Activated CD8-positive, alpha-beta memory T cell treated with anti-CD3 and anti-CD28 coated beads, Interleukin-2, amount 10 ng/mL, durations not matched to agents 7 days and 5 days (primary cell): ENCODE data around the gene ATRNL1. TPM values are rescaled to one million over a fixed set of nuclear protein-coding genes. Genes with fewer than 3 reads are reported as not detected.
"Not testable (repeated sequence)": the region's sequence is repeated elsewhere in the genome, so short reads cannot be mapped to it uniquely, and the experiment has no call there.

ENCODE experiments used
- ATAC-seq: fragments of 150-1000 bp; cut with Tn5 transposase; one replicate; pipeline ENCODE4 v1.10.0; 2021; ENCODE audit warnings: moderate library complexity
- CTCF ChIA-PET: fragments of 350-600 bp; sonication (Branson Sonifier 250); formaldehyde crosslinking; loops from one replicate; lab custom pipeline; 2021; ENCODE audit warnings: antibody characterized with exemption; lab: Charles Lee
- DNase-seq: peaks from one replicate; pipeline ENCODE4 v3.0.0-alpha.2; 2020
- H3K27ac Mint-ChIP-seq: one replicate; pipeline ENCODE4 v1.8.0; 2021; ENCODE audit warnings: mild to moderate bottlenecking, mixed read lengths
- H3K27me3 Mint-ChIP-seq: one replicate; pipeline ENCODE4 v1.8.0; 2021; ENCODE audit warnings: mixed read lengths
- H3K36me3 Mint-ChIP-seq: one replicate; pipeline ENCODE4 v1.8.0; 2021; ENCODE audit warnings: mild to moderate bottlenecking, mixed read lengths
- H3K4me1 Mint-ChIP-seq: one replicate; pipeline ENCODE4 v1.8.0; 2021; ENCODE audit warnings: mixed read lengths
- H3K4me3 Mint-ChIP-seq: one replicate; pipeline ENCODE4 v1.8.0; 2021; ENCODE audit warnings: mild to moderate bottlenecking, moderate library complexity, mixed read lengths
- H3K9me3 Mint-ChIP-seq: one replicate; pipeline ENCODE4 v1.8.0; 2022; ENCODE audit warnings: low read depth, mixed read lengths
- total RNA-seq, 2 experiments: library from RNA; stranded (reverse); gene quantifications; one replicate each; pipeline ENCODE4 v1.2.3, GENCODE V29; 2021

ATRNL1 gene
- total RNA-seq, 2 experiments from 2014 or later = 0.35 to 0.87 TPM

GRCh38 chr10:115417585-115418265, 324.6 kb downstream of the ATRNL1 start:
- Mint-ChIP-seq H3K9me3 (peaks cover 8% of the 10 kb centered on the region), H3K4me1 (no peaks in the 10 kb centered on the region), H3K27me3 (no peaks in the 10 kb centered on the region), H3K4me3 (no peak overlapping the region), H3K36me3 (no peaks in the 10 kb centered on the region), H3K27ac (no peak overlapping the region)
- DNase-seq = no peak
- no peak for ATAC-seq
- CTCF ChIA-PET = no interaction called here

- DNase-seq = no peak
- Mint-ChIP-seq H3K4me1 (no peaks in the 10 kb centered on the region), H3K27ac (no peak overlapping the region), H3K36me3 (no peaks in the 10 kb centered on the region), H3K4me3 (no peak overlapping the region), H3K9me3 (peaks cover 7% of the 10 kb centered on the region), H3K27me3 (no peaks in the 10 kb centered on the region)
- CTCF ChIA-PET = no interaction called here
- no peak for ATAC-seq
These were observed 329.5 kb downstream of the ATRNL1 start for GRCh38 chr10:115422624-115423023.

DNA sequence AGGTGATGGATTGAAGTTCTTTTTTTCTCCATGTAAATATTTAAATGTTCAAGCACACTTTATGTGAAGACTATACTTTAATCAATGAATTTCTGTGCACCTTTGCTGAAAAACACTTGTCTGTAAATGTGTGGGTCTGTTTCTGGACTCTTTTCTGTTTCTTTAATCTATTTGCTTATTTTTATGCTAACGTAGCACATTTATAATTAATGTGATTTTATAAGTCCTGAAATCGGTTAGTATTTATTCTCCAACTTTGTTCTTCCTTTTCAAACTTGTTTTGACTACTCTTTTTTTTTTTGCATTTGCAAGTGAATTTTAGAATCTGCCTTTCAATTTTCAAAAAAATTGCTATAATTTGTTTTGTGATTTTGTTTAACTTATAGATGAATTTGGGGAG, 334.4 kb downstream of the ATRNL1 start:
- H3K4me1 Mint-ChIP-seq = no peaks in the 10 kb centered on the region
- no peak for DNase-seq
- no peak overlapping the region for H3K27ac Mint-ChIP-seq
- ATAC-seq = no peak
- H3K9me3 Mint-ChIP-seq = no peaks in the 10 kb centered on the region
- no peaks in the 10 kb centered on the region for H3K36me3 Mint-ChIP-seq
- CTCF ChIA-PET = no interaction called here
- H3K4me3 Mint-ChIP-seq = no peak overlapping the region
- H3K27me3 Mint-ChIP-seq = no peaks in the 10 kb centered on the region

DNA sequence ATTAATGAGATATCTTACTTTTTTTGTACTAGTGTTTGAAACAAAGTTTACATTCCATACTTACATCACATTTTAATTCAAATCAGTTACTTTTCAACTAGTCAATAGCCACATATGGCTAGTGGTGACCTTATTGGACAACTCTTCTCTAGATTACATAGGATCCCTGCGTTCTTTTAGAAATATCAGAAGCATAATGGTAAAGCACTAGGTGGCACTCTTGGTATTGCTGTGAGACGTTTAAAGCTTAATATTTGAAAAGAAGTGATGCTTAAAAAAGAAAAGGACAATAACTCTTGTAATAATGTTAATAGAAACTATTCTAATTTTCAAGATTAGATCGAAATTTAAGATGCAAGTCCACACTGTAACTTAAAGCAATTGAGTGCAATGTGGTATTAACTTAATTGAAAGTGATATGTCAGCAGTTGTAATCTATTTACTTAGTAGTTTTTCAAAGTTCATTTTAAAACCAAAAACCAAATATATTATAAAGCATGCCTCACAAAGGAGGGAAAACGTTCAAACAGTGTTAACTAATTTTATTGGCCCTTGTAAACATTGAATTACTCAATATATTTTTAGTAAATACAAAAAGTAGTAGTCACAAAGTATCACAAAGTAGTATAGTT, 339.1 kb downstream of the ATRNL1 start:
- DNase-seq (no peak), ATAC-seq (no peak)
- Mint-ChIP-seq H3K36me3 (no peaks in the 10 kb centered on the region), H3K4me3 (no peak overlapping the region), H3K4me1 (no peaks in the 10 kb centered on the region), H3K27ac (no peak overlapping the region), H3K27me3 (no peaks in the 10 kb centered on the region), H3K9me3 (peaks cover 4% of the 10 kb centered on the region)
- CTCF ChIA-PET = interaction anchor here (0.6 kb wide), 1 partner anchor 1230 kb away, joined by 3 read pairs; no protein-coding TSS in a partner anchor

DNA sequence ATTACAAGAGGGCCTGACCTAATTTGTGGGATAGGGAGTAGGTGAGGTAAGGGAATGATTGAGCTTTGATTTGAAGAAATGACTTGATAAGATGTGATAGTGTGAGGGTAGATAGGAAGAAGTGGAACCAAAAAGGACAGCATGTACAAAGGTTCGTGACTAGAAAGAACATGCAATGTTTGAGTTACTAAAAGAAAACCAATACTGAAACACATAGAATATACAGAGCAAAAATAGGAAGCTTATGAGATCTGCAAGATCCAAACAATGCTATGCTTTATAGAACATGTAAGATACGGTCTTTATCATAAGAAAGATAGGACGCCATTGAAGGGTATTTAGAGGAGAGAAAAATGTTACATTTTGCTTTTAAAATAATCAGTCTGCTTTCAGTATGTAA, 343.8 kb downstream of the ATRNL1 start:
- no peak overlapping the region for H3K27ac Mint-ChIP-seq

DNA sequence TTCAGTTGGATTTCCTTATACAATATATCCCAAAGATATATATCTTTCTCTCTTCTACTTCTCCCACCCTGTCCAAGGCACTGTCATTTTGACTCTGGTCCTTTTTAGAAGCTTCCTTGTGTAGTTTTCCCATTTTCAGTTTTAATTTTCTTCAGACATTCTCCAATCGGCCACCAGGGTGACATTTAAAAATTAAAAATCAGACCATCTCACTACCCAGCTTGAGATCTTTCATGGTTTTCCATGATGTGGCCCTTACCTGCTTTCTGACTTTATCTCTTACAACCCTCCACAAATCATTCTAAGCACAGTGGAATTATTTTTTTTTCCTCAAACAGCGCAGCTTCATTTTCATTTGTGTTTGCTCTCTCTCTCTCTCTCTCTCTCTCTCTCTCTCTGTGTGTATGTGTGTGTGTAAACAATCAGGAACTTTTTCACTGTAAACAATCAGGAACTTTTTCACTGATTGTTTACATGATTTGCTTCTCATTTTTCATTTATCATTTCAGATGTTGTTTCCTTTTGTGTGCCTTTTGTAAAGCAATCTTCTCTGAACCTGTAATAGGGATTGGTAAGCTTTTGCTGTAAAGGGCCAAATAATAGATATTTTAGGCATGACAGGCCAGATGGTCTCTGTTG, 348.9 kb downstream of the ATRNL1 start:
- peaks cover 1% of the 10 kb centered on the region for H3K9me3 Mint-ChIP-seq
- ATAC-seq (no peak), DNase-seq (no peak)
- CTCF ChIA-PET = no interaction called here
- no peaks in the 10 kb centered on the region for H3K4me1 Mint-ChIP-seq
- no peak overlapping the region for H3K27ac Mint-ChIP-seq
- H3K4me3 Mint-ChIP-seq = no peak overlapping the region
- no peaks in the 10 kb centered on the region for H3K27me3 Mint-ChIP-seq
- no peaks in the 10 kb centered on the region for H3K36me3 Mint-ChIP-seq

More for the DNA sequence above, 343.8 kb downstream of the ATRNL1 start:
- DNase-seq = no peak
- Mint-ChIP-seq H3K9me3 (peaks cover 4% of the 10 kb centered on the region), H3K4me1 (no peaks in the 10 kb centered on the region), H3K4me3 (no peak overlapping the region), H3K27me3 (no peaks in the 10 kb centered on the region), H3K36me3 (no peaks in the 10 kb centered on the region)
- CTCF ChIA-PET = no interaction called here
- no peak for ATAC-seq

DNA sequence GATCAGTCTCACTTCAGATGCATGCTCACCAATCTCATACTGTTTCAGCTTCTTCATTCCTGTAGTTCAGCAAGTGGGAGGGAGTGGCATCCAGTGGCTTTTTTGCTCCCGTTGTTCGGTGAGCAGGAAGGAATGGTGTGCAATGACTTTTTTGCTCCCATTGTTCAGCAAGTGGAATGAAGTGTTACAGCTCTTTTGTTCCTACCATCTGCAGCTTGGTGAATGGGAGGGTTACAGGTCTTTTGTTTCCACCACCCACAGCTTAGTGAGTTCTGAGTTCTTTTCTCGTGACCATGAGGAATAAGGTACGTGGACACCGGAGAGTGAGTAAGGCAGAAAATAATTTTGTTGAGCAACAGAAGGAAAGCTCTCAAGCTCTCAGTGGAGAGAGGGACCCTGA, 363.6 kb downstream of the ATRNL1 start:
- Mint-ChIP-seq H3K27me3 (no peaks in the 10 kb centered on the region), H3K27ac (no peak overlapping the region), H3K36me3 (no peaks in the 10 kb centered on the region), H3K4me3 (no peak overlapping the region), H3K9me3 (peaks cover 5% of the 10 kb centered on the region), H3K4me1 (no peaks in the 10 kb centered on the region)
- CTCF ChIA-PET = no interaction called here
- no peak for DNase-seq
- no peak for ATAC-seq

GRCh38 chr10:115483294-115483693, 390.1 kb downstream of the ATRNL1 start:
- no peaks in the 10 kb centered on the region for H3K4me1 Mint-ChIP-seq
- CTCF ChIA-PET = no interaction called here

DNA sequence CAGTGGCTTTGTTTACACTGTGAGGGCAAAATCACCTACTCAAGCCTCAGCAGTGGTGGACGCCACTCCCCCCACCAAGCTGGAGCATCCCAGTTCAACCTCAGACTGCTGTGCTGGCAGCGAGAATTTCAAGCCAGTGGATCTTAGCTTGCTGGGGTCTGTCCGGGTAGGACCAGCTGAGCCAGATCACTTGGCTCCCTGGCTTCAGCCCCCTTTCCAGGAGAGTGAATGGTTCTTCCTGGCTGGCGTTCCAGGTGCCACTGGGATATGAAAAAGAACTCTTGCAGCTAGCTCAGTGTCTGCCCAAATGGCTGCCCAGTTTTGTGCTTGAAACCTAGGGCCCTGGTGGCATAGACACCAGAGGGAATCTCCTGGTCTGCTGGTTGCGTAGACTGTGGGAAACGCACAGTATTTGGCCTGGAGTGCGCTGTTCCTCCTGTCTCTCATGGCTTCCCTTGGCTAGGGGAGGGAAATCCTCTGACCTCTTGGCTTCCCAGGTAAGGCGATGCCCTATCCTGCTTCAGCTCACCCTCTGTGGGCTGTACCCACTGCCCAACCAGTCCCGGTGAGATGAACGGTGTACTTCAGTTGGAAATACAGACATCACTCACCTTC, 398.5 kb downstream of the ATRNL1 start:
- Mint-ChIP-seq H3K27me3 (no peaks in the 10 kb centered on the region), H3K9me3 (no peaks in the 10 kb centered on the region), H3K4me1 (no peaks in the 10 kb centered on the region), H3K36me3 (no peaks in the 10 kb centered on the region), H3K27ac (no peak overlapping the region), H3K4me3 (no peak overlapping the region)
- DNase-seq (no peak), ATAC-seq (no peak)
- CTCF ChIA-PET = interaction anchor here (0.5 kb wide), 1 partner anchor 161 kb away, joined by 3 read pairs; no protein-coding TSS in a partner anchor

More at GRCh38 chr10:115483294-115483693, 390.1 kb downstream of the ATRNL1 start:
- no peaks in the 10 kb centered on the region for H3K27me3 Mint-ChIP-seq
- no peaks in the 10 kb centered on the region for H3K36me3 Mint-ChIP-seq
- H3K27ac Mint-ChIP-seq = no peak overlapping the region
- no peak overlapping the region for H3K4me3 Mint-ChIP-seq
- no peaks in the 10 kb centered on the region for H3K9me3 Mint-ChIP-seq
- no peak for ATAC-seq
- no peak for DNase-seq

- no peak for ATAC-seq
- no peaks in the 10 kb centered on the region for H3K4me1 Mint-ChIP-seq
- CTCF ChIA-PET = no interaction called here
These were observed 410.4 kb downstream of the ATRNL1 start for GRCh38 chr10:115503546-115503945.

DNA sequence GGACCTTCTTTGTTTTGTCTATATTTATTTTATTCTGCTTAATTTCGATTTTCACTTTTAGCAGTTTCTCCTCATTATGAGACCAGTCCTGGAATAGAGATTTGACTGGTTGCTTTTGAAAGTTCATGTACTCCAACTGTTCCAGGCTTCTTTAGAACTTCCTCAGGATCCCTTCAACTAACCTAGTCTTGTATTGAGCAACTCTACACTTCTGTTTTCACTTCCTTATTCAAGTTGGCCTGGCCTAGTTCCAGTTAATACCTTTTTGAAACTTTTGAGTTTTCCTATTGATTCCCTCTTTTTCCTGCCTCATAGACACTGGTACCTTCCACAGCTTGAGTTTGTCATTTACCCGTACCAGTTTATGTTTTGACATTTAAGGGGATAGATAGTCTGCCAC, 421.7 kb downstream of the ATRNL1 start:
- CTCF ChIA-PET = no interaction called here
- H3K4me3 Mint-ChIP-seq = no peak overlapping the region
- no peaks in the 10 kb centered on the region for H3K36me3 Mint-ChIP-seq
- DNase-seq (no peak), ATAC-seq (no peak)
- H3K27me3 Mint-ChIP-seq = no peaks in the 10 kb centered on the region
- peaks cover 8% of the 10 kb centered on the region for H3K9me3 Mint-ChIP-seq
- H3K27ac Mint-ChIP-seq = no peak overlapping the region
- H3K4me1 Mint-ChIP-seq = no peaks in the 10 kb centered on the region

More at GRCh38 chr10:115503546-115503945, 410.4 kb downstream of the ATRNL1 start:
- no peak for DNase-seq
- no peak overlapping the region for H3K4me3 Mint-ChIP-seq
- H3K27ac Mint-ChIP-seq = no peak overlapping the region
- H3K36me3 Mint-ChIP-seq = no peaks in the 10 kb centered on the region
- H3K9me3 Mint-ChIP-seq = peaks cover 11% of the 10 kb centered on the region
- H3K27me3 Mint-ChIP-seq = no peaks in the 10 kb centered on the region

DNA sequence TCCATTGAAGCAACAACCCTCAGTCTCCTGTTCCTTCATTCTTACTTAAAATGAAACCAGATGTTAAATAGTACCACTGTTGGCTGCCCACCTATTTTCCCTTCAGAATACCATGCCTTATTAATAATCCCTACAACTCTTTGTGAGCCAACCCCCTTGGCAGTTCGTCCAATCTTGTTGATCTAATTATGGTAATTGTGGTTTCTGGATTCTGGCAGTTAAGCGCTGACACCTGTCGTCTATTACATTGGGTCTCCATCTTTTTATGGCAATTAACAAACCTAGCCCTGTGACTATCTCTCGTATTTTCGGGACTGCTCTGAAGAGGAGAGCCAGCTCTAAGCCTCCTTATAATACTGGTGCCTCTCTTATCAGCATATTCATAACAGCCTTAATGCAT, 432.0 kb downstream of the ATRNL1 start:
- Mint-ChIP-seq H3K27ac (no peak overlapping the region), H3K9me3 (peaks cover 12% of the 10 kb centered on the region), H3K4me1 (no peaks in the 10 kb centered on the region), H3K27me3 (no peaks in the 10 kb centered on the region), H3K4me3 (no peak overlapping the region), H3K36me3 (no peaks in the 10 kb centered on the region)
- CTCF ChIA-PET = no interaction called here
- ATAC-seq (no peak), DNase-seq (no peak)

DNA sequence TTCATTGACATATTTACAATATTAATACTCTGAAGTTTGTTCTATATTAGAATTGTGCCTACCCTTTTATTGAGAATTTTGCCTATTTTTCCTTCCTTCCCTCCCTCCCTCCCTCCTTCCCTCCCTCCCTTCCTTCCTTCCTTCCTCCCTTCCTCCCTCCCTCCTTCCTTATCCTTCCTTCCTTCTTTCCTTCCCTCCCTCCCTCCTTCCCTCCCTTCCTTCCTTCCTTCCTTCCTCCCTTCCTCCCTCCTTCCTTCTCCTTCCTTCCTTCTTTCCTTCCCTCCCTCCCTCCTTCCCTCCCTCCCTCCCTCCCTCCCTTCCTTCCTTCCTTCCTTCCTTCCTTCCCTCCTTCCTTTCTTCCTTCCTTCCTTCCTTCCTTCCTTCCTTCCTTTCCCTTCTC, 434.5 kb downstream of the ATRNL1 start:
- CTCF ChIA-PET, H3K27me3 Mint-ChIP-seq, ATAC-seq, H3K9me3 Mint-ChIP-seq, H3K27ac Mint-ChIP-seq, H3K36me3 Mint-ChIP-seq, H3K4me1 Mint-ChIP-seq, DNase-seq, H3K4me3 Mint-ChIP-seq: not testable (repeated sequence)
